ENCODE results near the gene RAI1. TPM values are rescaled to one million over a fixed set of nuclear protein-coding genes. Genes with fewer than 3 reads are reported as not detected.

The RAI1 gene
- total and polyA plus RNA-seq, 2 experiments from 2014 or later: 0.87 to 0.89 TPM

GRCh38 chr17:17770632-17771044 lies 89.4 kb downstream of the RAI1 start:
- no peak overlapping the region for H3K4me3 ChIP-seq
- H3K9me3 Mint-ChIP-seq: no peaks in the 10 kb centered on the region
- no peaks in the 10 kb centered on the region for H3K79me2 ChIP-seq (replicated peaks; ENCODE audit: insufficient read depth)
- H3K27ac Mint-ChIP-seq: no peak overlapping the region
- ATAC-seq: no peak
- no peak overlapping the region for H3K4me3 Mint-ChIP-seq
- no peaks in the 10 kb centered on the region for H3K4me1 ChIP-seq (ENCODE audit: insufficient read depth)
- H3K27ac ChIP-seq (ENCODE audit: low read depth): no peak overlapping the region
- no peak overlapping the region for H3K4me2 ChIP-seq
- DNase-seq (ENCODE audit: low spot score): no peak
- peaks cover 14% of the 10 kb centered on the region for H3K27me3 Mint-ChIP-seq (ENCODE audit: insufficient read depth, low read depth, poor library complexity)
- H3K9me2 ChIP-seq (ENCODE audit: insufficient read depth): no peaks in the 10 kb centered on the region
- H3K36me3 Mint-ChIP-seq (ENCODE audit: low read depth): no peaks in the 10 kb centered on the region
- peaks cover 12% of the 10 kb centered on the region for H3K4me1 Mint-ChIP-seq
- H4K20me1 ChIP-seq (replicated peaks; ENCODE audit: insufficient read depth): no peaks in the 10 kb centered on the region
- H3K27me3 ChIP-seq (ENCODE audit: insufficient read depth): no peaks in the 10 kb centered on the region
- H2AFZ ChIP-seq: no peak overlapping the region
- H3F3A ChIP-seq (replicated peaks; ENCODE audit: low read depth): no peaks in the 10 kb centered on the region
- TF ChIP-seq ETS1 (IDR thresholded peaks at IDR 0.05): no peak
- H3K36me3 ChIP-seq (ENCODE audit: insufficient read depth): no peaks in the 10 kb centered on the region

GRCh38 chr17:17771498-17772201 lies 90.4 kb downstream of the RAI1 start:
- Histone ChIP-seq H2AFZ (no peak overlapping the region), H4K20me1 (replicated peaks; ENCODE audit: insufficient read depth) (no peaks in the 10 kb centered on the region), H3K4me1 (ENCODE audit: insufficient read depth) (no peaks in the 10 kb centered on the region), H3K79me2 (replicated peaks; ENCODE audit: insufficient read depth) (no peaks in the 10 kb centered on the region), H3K27ac (ENCODE audit: low read depth) (no peak overlapping the region), H3K4me3 (no peak overlapping the region), H3K4me2 (no peak overlapping the region), H3K27me3 (ENCODE audit: insufficient read depth) (no peaks in the 10 kb centered on the region), H3K9me2 (ENCODE audit: insufficient read depth) (no peaks in the 10 kb centered on the region), H3K36me3 (ENCODE audit: insufficient read depth) (no peaks in the 10 kb centered on the region), H3F3A (replicated peaks; ENCODE audit: low read depth) (no peaks in the 10 kb centered on the region)
- H3K4me1 Mint-ChIP-seq: peaks cover 7% of the 10 kb centered on the region
- H3K9me3 Mint-ChIP-seq: no peaks in the 10 kb centered on the region
- peaks cover 8% of the 10 kb centered on the region for H3K27me3 Mint-ChIP-seq (ENCODE audit: insufficient read depth, low read depth, poor library complexity)
- ATAC-seq (no peak), DNase-seq (ENCODE audit: low spot score) (no peak)
- no peak overlapping the region for H3K27ac Mint-ChIP-seq
- no peak overlapping the region for H3K4me3 Mint-ChIP-seq
- no peaks in the 10 kb centered on the region for H3K36me3 Mint-ChIP-seq (ENCODE audit: low read depth)
- TF ChIP-seq CREB1 (CRISPR knock-in tag; IDR thresholded peaks at IDR 0.05; ENCODE audit: low read depth): no peak
- TF ChIP-seq ETS1 (IDR thresholded peaks at IDR 0.05): no peak
- no peak for TF ChIP-seq JUNB (IDR thresholded peaks at IDR 0.05; ENCODE audit: unreplicated experiment)
- no peak for TF ChIP-seq NANOG (IDR thresholded peaks at IDR 0.05; ENCODE audit: borderline replicate concordance)
- no peak for TF ChIP-seq POLR2AphosphoS5 (IDR thresholded peaks at IDR 0.05; ENCODE audit: low read depth)
- TF ChIP-seq CTCF (conservative IDR thresholded peaks at IDR 0.05; ENCODE audit: low read depth in 2 of 2): no peak
- no peak for TF ChIP-seq EZH2phosphoT487 (IDR thresholded peaks at IDR 0.05; ENCODE audit: unreplicated experiment)
- no peak for TF ChIP-seq ZNF331 (CRISPR knock-in tag; IDR thresholded peaks at IDR 0.05; ENCODE audit: low read depth)
- no peak for TF ChIP-seq ZNF462 (CRISPR knock-in tag; IDR thresholded peaks at IDR 0.05)
- no peak for TF ChIP-seq STAT1 (IDR thresholded peaks at IDR 0.05; ENCODE audit: unreplicated experiment)

Data from GM23338 (cell line).